GM12864 (cell line): Measurements from ENCODE around the gene CHN2.

Experiments
- DNase-seq: peaks from one replicate; pipeline ENCODE4 v3.0.0-alpha.2; 2011; ENCODE audit warnings: low read depth
- H3K4me3 ChIP-seq: 2 replicates; pipeline ENCODE4 v1.5.1; 2011; ENCODE audit warnings: mild to moderate bottlenecking, low read depth, low read length, control low read depth
- TF ChIP-seq, protein P1 (sequence below): IDR thresholded peaks from 2 replicates; pipeline ENCODE4 v1.5.1; 2011; ENCODE audit warnings: low read depth, mild to moderate bottlenecking, moderate library complexity, low read length, control low read depth, inconsistent platforms; ENCODE audit errors: missing control alignments

CHN2 gene

DNA sequence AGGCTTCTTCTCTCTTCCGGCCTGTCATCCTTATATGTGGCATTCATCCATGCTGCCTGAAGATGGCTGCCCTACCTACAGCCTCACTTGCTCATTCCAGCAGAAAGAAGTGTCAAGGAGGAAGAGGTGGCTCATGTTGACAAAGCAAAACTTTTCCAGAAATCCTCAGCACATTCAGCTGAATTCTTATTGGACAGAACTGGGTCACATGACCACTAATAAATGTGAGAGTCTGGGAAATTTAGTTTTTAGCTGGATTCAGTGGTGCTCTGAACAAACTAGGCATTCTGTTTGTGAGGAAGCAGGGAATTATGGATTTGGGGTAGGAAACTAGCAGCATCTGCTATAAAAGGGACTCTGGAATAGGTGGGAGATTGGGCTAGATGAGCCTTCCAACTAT lies 58.6 kb downstream of the CHN2 start:
- no peak for DNase-seq
- TF ChIP-seq, protein P1, sequence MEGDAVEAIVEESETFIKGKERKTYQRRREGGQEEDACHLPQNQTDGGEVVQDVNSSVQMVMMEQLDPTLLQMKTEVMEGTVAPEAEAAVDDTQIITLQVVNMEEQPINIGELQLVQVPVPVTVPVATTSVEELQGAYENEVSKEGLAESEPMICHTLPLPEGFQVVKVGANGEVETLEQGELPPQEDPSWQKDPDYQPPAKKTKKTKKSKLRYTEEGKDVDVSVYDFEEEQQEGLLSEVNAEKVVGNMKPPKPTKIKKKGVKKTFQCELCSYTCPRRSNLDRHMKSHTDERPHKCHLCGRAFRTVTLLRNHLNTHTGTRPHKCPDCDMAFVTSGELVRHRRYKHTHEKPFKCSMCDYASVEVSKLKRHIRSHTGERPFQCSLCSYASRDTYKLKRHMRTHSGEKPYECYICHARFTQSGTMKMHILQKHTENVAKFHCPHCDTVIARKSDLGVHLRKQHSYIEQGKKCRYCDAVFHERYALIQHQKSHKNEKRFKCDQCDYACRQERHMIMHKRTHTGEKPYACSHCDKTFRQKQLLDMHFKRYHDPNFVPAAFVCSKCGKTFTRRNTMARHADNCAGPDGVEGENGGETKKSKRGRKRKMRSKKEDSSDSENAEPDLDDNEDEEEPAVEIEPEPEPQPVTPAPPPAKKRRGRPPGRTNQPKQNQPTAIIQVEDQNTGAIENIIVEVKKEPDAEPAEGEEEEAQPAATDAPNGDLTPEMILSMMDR, result no peak
- H3K4me3 ChIP-seq, result no peak overlapping the region

DNA sequence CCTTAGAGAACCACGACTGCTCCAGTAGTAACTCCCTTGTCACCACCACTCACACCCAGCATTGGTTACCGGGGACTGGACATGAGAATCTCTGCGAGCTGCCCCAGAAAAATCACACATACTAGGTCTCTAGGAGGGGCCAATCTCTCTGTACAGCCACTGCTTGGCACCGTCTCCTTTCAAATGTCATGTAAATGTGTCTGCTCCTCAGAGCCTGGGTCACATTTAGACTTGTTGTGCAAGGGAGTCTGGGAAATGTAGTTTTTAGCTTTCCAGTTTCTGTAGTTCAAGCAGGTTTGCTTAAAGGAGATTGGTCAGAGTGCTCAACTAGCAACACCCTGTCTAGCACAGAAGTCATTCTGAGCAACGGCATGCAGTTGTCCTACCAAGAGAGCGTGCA lies 60.0 kb downstream of the CHN2 start:
- no peak for DNase-seq
- TF ChIP-seq, protein P1, result no peak
- H3K4me3 ChIP-seq, result no peak overlapping the region

DNA sequence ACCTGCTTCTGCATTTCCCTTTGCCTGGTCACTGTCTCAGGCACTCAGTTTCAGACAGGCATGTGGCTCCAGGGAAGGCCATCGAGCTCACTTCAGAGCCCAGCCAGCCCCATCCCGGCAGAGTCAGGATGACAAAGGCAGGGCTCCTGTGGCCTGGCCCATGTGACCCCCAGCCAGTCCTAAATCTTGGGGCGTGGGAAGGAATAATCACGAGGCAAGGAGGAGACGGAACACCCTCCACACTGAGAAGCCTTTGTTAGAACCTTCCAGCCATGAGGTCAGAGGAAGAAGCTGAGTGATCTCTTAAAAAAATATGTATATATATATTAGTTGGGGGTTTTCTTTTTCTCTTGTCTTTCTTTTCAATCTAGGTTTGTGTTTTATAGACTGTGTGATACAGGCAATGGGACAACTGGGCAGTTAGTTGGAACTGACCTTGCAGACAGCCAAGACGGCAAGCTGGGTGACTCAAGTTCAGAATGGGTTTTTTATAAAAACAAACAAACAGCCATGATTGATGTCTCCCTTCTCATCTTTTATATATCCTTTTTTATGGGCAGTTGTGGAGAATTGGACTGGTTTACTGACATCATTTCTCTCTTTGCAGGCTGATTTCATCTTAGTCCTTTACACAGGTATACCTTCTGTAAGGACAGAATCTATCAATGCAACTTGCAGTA lies 60.8 kb downstream of the CHN2 start:
- TF ChIP-seq, protein P1, result no peak
- no peak overlapping the region for H3K4me3 ChIP-seq
- DNase-seq, result no peak

DNA sequence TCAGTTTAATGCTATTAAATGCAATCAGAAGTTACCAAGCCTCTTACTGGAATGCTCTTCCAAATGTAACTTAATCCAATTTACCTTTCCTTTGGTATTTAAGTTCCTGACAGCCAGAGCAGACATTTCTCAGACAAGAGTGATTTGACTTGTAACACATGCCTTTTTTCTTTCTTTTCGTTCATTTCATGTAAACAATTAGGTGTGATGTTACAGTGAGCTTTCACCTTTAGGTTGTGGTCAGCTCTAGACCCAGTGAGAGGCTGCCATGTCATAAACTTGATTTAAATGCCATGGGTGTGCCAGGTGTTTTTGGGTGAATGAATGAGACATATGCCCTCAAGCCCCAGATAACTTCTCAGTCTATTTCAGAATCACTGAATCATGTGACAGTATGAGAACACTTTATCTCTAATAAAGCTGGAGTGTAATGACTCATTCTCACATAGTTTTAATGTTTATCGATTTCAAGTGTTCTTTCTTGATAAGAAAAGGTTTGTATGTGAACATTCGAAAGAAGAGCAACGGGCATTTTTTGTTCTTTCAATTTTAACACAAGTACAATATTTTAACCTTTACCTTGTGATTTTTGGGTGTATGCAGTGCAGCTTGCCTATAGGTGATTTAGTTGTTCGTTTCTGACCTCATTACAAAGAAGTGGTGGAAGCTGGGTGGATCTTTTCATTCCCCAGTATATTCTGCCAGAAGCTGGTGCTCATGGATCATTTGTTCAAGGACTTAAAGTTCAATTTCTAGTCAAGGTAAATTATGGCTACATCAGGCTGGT lies 61.5 kb downstream of the CHN2 start:
- H3K4me3 ChIP-seq, result no peak overlapping the region
- TF ChIP-seq, protein P1, result no peak
- DNase-seq, result no peak

DNA sequence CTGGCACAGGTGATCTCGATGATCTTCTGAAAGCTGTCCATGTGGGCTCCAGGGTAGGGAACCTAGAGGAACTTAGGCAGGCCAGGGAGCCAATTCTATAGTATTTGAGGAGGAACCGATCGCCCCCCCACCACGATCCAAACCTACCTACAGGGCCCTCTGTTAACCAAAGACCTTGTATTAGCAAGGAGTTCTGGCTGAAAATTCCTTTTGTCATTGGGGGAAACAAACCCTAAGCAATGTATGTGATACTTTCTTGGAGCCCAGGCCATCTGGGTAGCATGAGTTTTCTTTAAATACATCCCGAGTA lies 62.1 kb downstream of the CHN2 start:
- TF ChIP-seq, protein P1, result no peak
- no peak for DNase-seq
- no peak overlapping the region for H3K4me3 ChIP-seq

DNA sequence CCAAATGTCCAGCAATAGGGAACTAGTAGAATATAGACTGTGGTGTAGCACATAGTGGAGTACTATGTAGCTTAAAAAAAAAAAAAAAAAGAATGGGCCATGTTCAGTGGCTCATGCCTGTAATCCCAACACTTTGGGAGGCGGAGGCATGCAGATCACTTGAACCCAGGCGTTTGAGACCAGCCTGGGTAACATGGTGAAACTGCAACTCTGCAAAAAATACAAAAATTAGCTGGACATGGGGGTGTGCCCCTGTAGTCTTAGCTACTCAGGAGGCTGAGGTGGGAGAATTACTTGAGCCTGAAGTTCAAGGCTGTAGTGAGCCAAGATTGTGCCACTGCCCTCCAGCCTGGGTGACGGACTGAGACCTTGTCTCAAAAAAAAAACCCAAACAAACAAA lies 64.4 kb downstream of the CHN2 start:
- no peak overlapping the region for H3K4me3 ChIP-seq
- TF ChIP-seq, protein P1, result no peak
- DNase-seq, result no peak
